Tibial nerve (tissue), 4 donors: ENCODE measurements around the gene LANCL3. TPM values are rescaled to one million over a fixed set of nuclear protein-coding genes. Genes with fewer than 3 reads are reported as not detected.

Source experiments
- DNase-seq, 2 donors: peaks; one replicate each; pipeline ENCODE4 v3.0.0-alpha.2; 2019; ENCODE audit warnings: low spot score in 2 of 2
- H3K27ac ChIP-seq, 4 donors: fragments of 200-600 bp; sonication (generic) in 3 of 4; one replicate each; pipeline ENCODE4 v1.5.1; 2017 to 2019; ENCODE audit warnings: mild to moderate bottlenecking in 1 of 4
- H3K27me3 ChIP-seq, 2 donors: fragments of 200-600 bp; sonication (generic) in 1 of 2; one replicate each; pipeline versions ENCODE4 v1.5.1 to v1.6.0; 2017 to 2019
- H3K36me3 ChIP-seq, 3 donors: fragments of 200-600 bp; sonication (generic); one replicate each; pipeline ENCODE4 v1.5.1; 2018 to 2019
- H3K4me1 ChIP-seq, 4 donors: fragments of 200-600 bp; sonication (generic) in 3 of 4; one replicate each; pipeline ENCODE4 v1.5.1; 2017 to 2019
- H3K4me3 ChIP-seq, 4 donors: fragments of 200-600 bp; sonication (generic) in 3 of 4; one replicate each; pipeline ENCODE4 v1.5.1; 2017 to 2019; ENCODE audit warnings: mild to moderate bottlenecking in 1 of 4, moderate library complexity in 1 of 4
- H3K9me3 ChIP-seq, 4 donors: fragments of 200-600 bp; sonication (generic) in 3 of 4; one replicate each; pipeline ENCODE4 v1.5.1; 2017 to 2019
- CTCF ChIP-seq, 5 experiments: fragments of 200-600 bp in 3 of 5; fragments of 450-650 bp in 2 of 5; sonication (generic) in 3 of 5; IDR thresholded peaks; one replicate each; pipeline ENCODE4 v1.5.1; 2016 to 2019; ENCODE audit warnings: antibody characterized with exemption in 5 of 5, mild to moderate bottlenecking in 3 of 5, moderate library complexity in 2 of 5
- EP300 ChIP-seq, 2 donors: sonication (generic); formaldehyde crosslinking; IDR thresholded peaks; one replicate each; pipeline ENCODE4 v1.6.1; 2017; ENCODE audit warnings: antibody characterized with exemption in 2 of 2, mild to moderate bottlenecking in 1 of 2
- POLR2A ChIP-seq, 2 donors: fragments of 450-650 bp; IDR thresholded peaks; one replicate each; pipeline ENCODE4 v1.6.1; 2017; ENCODE audit warnings: antibody characterized with exemption in 2 of 2, mild to moderate bottlenecking in 2 of 2, moderate library complexity in 2 of 2
- WGBS, 2 donors: methylation state at CpG; one replicate each; pipeline ENCODE4 v1.1.5; 2018; 5-methylcytosine and 5-hydroxymethylcytosine counted together
- total RNA-seq, 4 donors: library from RNA; depleted of rRNA; stranded (reverse); fragments of >200 nt; gene quantifications; one replicate each; pipeline ENCODE4 v1.1.0, GENCODE V29; 2016

Gene LANCL3
- total RNA-seq, 4 donors from 2014 or later: 0.22 to 1.8 (median 1.2) TPM

- Histone ChIP-seq H3K27ac (no peak overlapping the region), H3K27me3 (no peaks in the 10 kb centered on the region), H3K9me3 (no peaks in the 10 kb centered on the region), H3K4me3 (no peak overlapping the region), H3K4me1 (no peaks in the 10 kb centered on the region), H3K36me3 (no peaks in the 10 kb centered on the region)
- 64 to 73% methylated on average over 1 of the region's 1 CpG for WGBS, 2 donors
- TF ChIP-seq POLR2A (IDR thresholded peaks at IDR 0.05) (no peak), EP300 (IDR thresholded peaks at IDR 0.05) (no peak), CTCF (IDR thresholded peaks at IDR 0.05) (no peak)
- DNase-seq: no peak
Measured at GRCh38 chrX:37627602-37628001, 56.1 kb downstream of the LANCL3 start.

- H3K27me3 ChIP-seq: no peaks in the 10 kb centered on the region
- H3K4me1 ChIP-seq: no peaks in the 10 kb centered on the region
- no peaks in the 10 kb centered on the region for H3K36me3 ChIP-seq
- TF ChIP-seq CTCF (IDR thresholded peaks at IDR 0.05): no peak
- TF ChIP-seq EP300 (IDR thresholded peaks at IDR 0.05): no peak
- TF ChIP-seq POLR2A (IDR thresholded peaks at IDR 0.05): no peak
- no peak overlapping the region for H3K4me3 ChIP-seq
- no peak for DNase-seq
- no peaks in the 10 kb centered on the region for H3K9me3 ChIP-seq
- H3K27ac ChIP-seq: no peak overlapping the region
Measured at GRCh38 chrX:37638047-37638446, 66.6 kb downstream of the LANCL3 start.

GRCh38 chrX:37640142-37640541 is 68.7 kb downstream of the LANCL3 start:
- no peaks in the 10 kb centered on the region for H3K27me3 ChIP-seq
- H3K4me3 ChIP-seq: no peak overlapping the region
- no peaks in the 10 kb centered on the region for H3K36me3 ChIP-seq
- WGBS, 2 donors: 76 to 90% methylated on average over 5 of the region's 5 CpGs
- no peak for TF ChIP-seq EP300 (IDR thresholded peaks at IDR 0.05)
- no peak for TF ChIP-seq POLR2A (IDR thresholded peaks at IDR 0.05)
- TF ChIP-seq CTCF (IDR thresholded peaks at IDR 0.05): no peak
- DNase-seq: no peak
- no peaks in the 10 kb centered on the region for H3K4me1 ChIP-seq
- no peak overlapping the region for H3K27ac ChIP-seq
- no peaks in the 10 kb centered on the region for H3K9me3 ChIP-seq

GRCh38 chrX:37641859-37642258 is 70.4 kb downstream of the LANCL3 start:
- Histone ChIP-seq H3K4me3 (no peak overlapping the region), H3K27ac (no peak overlapping the region), H3K27me3 (no peaks in the 10 kb centered on the region), H3K4me1 (no peaks in the 10 kb centered on the region), H3K36me3 (no peaks in the 10 kb centered on the region), H3K9me3 (no peaks in the 10 kb centered on the region)
- no peak for DNase-seq
- TF ChIP-seq EP300 (IDR thresholded peaks at IDR 0.05) (no peak), POLR2A (IDR thresholded peaks at IDR 0.05) (no peak), CTCF (IDR thresholded peaks at IDR 0.05) (no peak)
- 48 to 72% methylated on average over 3 of the region's 3 CpGs for WGBS, 2 donors

GRCh38 chrX:37644381-37645305 is 73.2 kb downstream of the LANCL3 start:
- Histone ChIP-seq H3K36me3 (no peaks in the 10 kb centered on the region), H3K27ac (no peak overlapping the region), H3K9me3 (no peaks in the 10 kb centered on the region), H3K4me3 (no peak overlapping the region), H3K4me1 (no peaks in the 10 kb centered on the region), H3K27me3 (no peaks in the 10 kb centered on the region)
- WGBS, 2 donors: 52 to 65% methylated on average over 6 of the region's 6 CpGs
- no peak for DNase-seq
- TF ChIP-seq POLR2A (IDR thresholded peaks at IDR 0.05) (no peak), EP300 (IDR thresholded peaks at IDR 0.05) (no peak), CTCF (IDR thresholded peaks at IDR 0.05) (no peak)
